GM13976 (cell line): ENCODE data around the gene DEDD2.

Experiments used
- DNase-seq: peaks from one replicate; pipeline ENCODE4 v3.0.0; 2012; ENCODE audit warnings: low spot score
- in situ Hi-C: fragments of 300-500 bp; cut with MboI; formaldehyde crosslinking; loops from one replicate; pipeline ENCODE4 v1.12.0; 2022; ENCODE audit warnings: low sequenced_read_pairs, mixed read lengths, inconsistent platforms; ENCODE audit not compliant: unreplicated experiment
- TF ChIP-seq, protein P1 (sequence below): IDR thresholded peaks from 2 replicates; pipeline ENCODE4 v1.5.1; 2012; ENCODE audit warnings: borderline replicate concordance, mild to moderate bottlenecking; ENCODE audit not compliant: insufficient read depth; ENCODE audit errors: extremely low read depth, missing control alignments, control extremely low read depth

The DEDD2 gene

DNA sequence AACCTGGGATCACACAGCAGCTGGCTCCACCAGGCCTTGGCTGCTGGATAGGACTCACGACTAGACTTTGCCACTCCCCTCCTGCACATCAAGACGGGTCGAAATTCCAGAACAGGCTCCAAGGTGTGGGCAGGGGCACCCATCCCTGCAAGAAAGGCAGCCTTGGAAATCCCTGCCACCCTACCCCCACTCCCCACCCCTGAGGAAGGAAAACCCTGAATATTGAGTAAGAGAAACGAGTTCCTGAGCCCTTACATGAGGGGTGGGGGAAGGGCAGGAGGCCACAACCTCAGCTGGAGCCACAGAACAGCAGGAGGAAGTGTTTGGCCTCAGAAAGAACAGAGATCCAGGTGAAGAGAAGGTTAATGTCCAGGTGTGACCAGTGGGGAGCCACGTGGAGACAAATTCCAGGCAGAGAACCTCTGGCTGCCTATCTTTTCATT lies 20.1 kb downstream of the DEDD2 start:
- DNase-seq: no peak
- TF ChIP-seq, protein P1, sequence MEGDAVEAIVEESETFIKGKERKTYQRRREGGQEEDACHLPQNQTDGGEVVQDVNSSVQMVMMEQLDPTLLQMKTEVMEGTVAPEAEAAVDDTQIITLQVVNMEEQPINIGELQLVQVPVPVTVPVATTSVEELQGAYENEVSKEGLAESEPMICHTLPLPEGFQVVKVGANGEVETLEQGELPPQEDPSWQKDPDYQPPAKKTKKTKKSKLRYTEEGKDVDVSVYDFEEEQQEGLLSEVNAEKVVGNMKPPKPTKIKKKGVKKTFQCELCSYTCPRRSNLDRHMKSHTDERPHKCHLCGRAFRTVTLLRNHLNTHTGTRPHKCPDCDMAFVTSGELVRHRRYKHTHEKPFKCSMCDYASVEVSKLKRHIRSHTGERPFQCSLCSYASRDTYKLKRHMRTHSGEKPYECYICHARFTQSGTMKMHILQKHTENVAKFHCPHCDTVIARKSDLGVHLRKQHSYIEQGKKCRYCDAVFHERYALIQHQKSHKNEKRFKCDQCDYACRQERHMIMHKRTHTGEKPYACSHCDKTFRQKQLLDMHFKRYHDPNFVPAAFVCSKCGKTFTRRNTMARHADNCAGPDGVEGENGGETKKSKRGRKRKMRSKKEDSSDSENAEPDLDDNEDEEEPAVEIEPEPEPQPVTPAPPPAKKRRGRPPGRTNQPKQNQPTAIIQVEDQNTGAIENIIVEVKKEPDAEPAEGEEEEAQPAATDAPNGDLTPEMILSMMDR: no peak
- in situ Hi-C loops: loop anchor here (10.0 kb wide), 1 partner anchor 93 kb away; no protein-coding TSS in a partner anchor

DNA sequence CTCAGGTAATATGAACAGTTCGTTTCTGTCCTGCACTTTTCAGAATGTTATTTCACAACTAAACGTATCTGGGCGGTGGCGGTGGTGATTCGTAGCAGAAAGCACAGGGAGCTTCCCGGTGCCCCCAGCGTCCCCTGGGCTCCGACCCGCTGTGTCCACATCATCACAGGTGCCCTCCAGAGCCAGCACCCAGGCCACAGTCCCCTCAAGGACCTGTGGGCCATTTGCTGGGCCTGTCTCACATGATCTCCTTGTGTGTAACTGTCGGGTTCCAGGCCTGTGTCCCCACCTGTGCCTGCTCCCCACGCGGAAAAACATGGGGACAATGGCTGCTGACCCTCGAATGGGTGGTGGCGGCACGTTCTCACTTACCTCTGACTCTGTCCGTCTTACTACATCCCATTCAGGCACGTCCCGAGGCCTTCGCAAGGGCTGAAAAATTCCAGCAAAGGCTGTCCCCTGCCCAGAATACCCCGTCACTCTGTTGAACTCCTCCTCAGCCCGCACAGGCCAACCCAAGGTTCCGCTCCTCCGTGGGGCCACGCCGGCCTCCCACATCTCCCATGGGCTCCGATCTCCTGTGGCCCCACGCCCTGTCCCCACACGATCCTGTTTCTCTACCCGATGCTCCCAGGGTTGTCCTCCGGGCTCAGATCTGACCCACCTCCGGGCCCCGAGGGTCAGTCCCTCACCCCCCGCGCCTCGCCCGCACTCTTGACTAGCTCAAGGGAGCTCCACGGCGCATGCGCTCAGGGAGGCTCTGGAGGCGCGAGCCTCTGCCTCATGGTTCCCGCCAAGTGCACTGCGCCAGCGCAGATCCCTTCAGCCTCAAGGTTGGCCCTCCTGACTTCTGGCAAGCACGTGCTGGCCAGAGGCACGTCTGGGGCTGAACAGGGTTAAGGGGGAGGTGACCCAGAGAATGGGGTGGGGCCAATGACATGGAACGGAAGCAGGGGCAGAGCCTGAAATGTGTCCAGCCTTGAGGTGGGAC lies 21.2 kb downstream of the DEDD2 start:
- in situ Hi-C loops: loop anchor here (10.0 kb wide), 1 partner anchor 92 kb away; no protein-coding TSS in a partner anchor
- no peak for DNase-seq
- TF ChIP-seq, protein P1: no peak

DNA sequence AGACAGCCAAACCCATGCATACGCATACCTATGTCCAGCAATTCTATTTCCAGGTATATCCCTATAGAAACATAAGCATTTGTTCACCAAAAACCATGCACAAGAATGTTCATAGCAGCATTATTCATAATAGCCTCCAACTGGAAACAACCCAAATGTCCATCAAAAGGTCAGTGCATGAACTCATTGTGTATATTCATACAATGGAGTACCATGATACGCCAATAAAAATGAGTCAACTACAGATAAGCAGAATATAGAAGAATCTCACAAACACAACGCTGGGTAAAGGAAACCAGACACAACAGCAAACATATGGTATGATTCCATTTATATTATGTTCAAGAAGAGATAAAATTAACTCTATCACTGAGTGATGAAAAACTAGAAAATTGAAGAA lies 23.8 kb downstream of the DEDD2 start:
- TF ChIP-seq, protein P1: no peak
- in situ Hi-C loops: loop anchor here (10.0 kb wide), 1 partner anchor 89 kb away; no protein-coding TSS in a partner anchor
- DNase-seq: no peak

DNA sequence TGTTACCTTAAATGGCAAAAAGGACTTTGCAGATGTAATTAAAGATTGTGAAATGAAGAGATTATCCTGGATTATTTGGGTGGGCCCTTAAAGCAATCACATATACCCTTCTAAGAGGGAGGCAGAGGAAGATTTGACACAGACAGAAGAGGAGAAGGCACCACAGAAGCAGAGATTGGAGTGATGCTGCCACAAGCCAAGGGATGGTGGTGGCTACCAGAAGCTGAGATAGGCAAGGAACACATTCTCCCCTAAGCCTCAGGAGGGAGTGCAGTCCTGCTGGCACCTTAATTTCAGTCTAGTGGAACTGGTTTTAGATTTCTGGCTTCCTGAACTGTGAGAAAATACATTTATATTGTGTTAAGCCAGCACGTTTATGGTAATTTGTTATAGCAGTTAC lies 24.2 kb downstream of the DEDD2 start:
- in situ Hi-C loops: loop anchor here (10.0 kb wide), 1 partner anchor 88 kb away; no protein-coding TSS in a partner anchor
- no peak for DNase-seq
- TF ChIP-seq, protein P1: no peak

DNA sequence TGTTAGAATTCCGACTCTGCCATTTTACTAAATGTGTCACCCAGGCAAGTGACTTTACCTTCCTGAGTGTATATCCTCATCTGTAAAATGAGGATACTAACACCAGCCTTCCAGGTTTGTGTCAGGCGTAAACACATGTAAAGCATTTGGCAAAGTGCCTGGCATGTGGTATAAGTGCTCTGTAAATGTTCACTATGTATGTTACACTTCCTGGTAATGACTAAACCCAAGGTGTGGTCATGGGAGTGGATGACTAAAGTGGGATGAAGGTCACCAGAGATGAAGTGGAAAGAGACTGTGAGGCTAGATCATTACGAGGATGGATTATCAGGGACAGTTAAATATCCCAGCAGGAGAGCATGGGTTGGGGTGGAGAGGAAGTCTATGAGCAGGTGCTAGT lies 25.6 kb downstream of the DEDD2 start:
- in situ Hi-C loops: loop anchor here (10.0 kb wide), 1 partner anchor 87 kb away; no protein-coding TSS in a partner anchor
- TF ChIP-seq, protein P1: no peak
- DNase-seq: no peak

DNA sequence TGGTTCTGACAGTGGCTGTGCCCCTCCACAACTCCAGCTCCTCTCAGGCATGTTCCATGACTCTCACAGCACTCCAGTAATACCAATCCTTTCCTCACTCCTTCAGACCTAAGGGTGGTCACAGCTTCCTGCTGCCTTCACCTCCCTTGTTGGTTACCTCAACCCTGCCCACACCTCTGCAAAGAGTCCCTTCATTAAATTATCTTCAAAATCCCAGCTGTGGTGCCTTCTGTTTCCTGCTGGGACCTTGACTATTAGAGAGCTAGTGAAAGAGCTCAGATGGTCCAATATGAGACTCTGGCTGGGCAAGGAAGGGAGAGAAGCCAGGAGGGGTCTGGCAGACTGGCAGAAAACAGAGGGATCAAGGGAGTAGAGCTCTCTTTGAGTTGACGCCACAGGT lies 26.1 kb downstream of the DEDD2 start:
- no peak for DNase-seq
- in situ Hi-C loops: loop anchor here (10.0 kb wide), 1 partner anchor 87 kb away; no protein-coding TSS in a partner anchor
- TF ChIP-seq, protein P1: no peak
